ENCODE measurements around the gene DHX32.

DHX32 gene

GRCh38 chr10:125801574-125801973 is 79.5 kb downstream of the DHX32 start:
- no peak for DNase-seq

GRCh38 chr10:125799451-125800182 is 81.5 kb downstream of the DHX32 start:
- peak; percentile 13 for DNase-seq

- no peak for DNase-seq
These were observed 83.0 kb downstream of the DHX32 start for GRCh38 chr10:125797994-125798662.

- no peak for DNase-seq
These were observed 83.7 kb downstream of the DHX32 start for GRCh38 chr10:125797424-125797823.

GRCh38 chr10:125795637-125796190 is 85.4 kb downstream of the DHX32 start:
- no peak for DNase-seq

GRCh38 chr10:125795128-125795527 is 86.0 kb downstream of the DHX32 start:
- DNase-seq = no peak

GRCh38 chr10:125792342-125793300 is 88.5 kb downstream of the DHX32 start:
- no peak for DNase-seq

GRCh38 chr10:125788156-125789034 is 92.7 kb downstream of the DHX32 start:
- no peak for DNase-seq

Measured in OCI-M1 (cell line).